ENCODE data around the gene VN1R2.
"Not testable (repeated sequence)": the region's sequence is repeated elsewhere in the genome, so short reads cannot be mapped to it uniquely, and the experiment has no call there.

Gene VN1R2

DNA sequence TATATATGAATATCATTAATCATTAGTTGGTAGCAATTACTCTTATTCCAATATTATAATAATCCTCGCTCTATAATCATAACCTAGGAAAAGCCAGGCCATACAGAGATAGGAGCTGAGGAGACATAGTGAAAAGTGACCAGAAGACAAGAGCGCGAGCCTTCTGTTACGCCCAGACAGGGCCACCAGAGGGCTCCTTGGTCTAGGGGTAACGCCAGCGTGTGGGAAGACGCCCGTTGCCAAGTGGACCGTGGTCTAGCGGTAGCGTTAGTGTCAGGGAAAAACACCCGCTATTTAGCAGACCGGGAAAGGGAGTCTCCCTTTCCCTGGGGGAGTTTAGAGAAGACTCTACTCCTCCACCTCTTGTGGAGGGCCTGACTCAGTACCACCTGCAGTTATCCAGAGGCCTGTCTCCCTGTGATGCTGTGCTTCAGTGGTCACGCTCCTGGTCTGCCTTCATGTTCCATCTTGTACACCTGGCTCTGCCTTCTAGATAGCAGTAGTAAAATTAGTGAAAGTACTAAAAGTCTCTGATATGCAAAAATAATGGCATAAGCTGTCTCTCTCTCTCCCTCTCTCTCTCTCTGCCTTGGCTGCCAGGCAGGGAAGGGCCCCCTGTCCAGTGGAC is at the start of gene VN1R2:
Gene VN1R2 (plus strand): TSS at position 578 of the 628 bp plus-strand sequence. CDS start 84 bp downstream, outside the sequence.
- not testable (repeated sequence) for DNase-seq

- not testable (repeated sequence) for DNase-seq
Measured at GRCh38 chr19:53211554-53211953, 46.5 kb upstream of the VN1R2 start.

- no peak for DNase-seq
Measured at GRCh38 chr19:53212703-53213320, 45.3 kb upstream of the VN1R2 start.

DNA sequence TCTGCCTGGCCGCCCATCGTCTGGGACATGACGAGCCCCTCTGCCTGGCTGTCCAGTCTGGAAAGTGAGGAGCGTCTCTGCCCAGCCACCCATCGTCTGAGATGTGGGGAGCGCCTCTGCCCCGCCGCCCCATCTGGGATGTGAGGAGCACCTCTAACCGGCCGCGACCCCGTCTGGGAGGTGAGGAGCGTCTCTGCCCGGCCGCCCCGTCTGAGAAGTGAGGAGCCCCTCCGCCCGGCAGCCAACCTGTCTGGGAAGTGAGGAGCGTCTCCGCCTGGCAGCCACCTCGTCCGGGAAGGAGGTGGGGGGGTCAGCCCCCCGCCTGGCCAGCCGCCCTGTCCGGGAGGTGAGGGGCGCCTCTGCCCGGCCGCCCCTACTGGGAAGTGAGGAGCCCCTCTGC is 35.4 kb upstream of the VN1R2 start:
- DNase-seq, result not testable (repeated sequence)

DNA sequence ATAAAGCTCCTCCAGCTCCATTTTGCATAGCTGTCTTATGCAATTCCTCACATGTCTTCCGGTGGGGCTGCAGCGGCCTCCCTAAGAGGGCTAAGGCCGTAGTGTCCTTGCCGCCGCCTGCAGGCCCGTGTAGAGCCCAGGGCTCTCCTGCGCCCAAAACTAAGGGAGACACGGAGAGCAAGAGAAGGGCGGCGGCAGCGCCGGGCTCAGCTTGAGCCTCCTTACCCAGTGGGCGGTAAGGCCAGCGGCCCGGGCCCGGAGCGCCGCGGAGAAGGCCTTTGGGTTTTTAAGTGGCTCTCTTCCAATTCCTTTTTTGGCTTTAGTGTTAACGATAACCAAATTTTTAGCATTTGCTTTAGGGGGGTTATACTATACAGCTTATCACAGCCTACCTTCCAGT is 33.5 kb upstream of the VN1R2 start:
- DNase-seq, result no peak

- no peak for DNase-seq
Measured at GRCh38 chr19:53237114-53237777, 20.8 kb upstream of the VN1R2 start.

DNA sequence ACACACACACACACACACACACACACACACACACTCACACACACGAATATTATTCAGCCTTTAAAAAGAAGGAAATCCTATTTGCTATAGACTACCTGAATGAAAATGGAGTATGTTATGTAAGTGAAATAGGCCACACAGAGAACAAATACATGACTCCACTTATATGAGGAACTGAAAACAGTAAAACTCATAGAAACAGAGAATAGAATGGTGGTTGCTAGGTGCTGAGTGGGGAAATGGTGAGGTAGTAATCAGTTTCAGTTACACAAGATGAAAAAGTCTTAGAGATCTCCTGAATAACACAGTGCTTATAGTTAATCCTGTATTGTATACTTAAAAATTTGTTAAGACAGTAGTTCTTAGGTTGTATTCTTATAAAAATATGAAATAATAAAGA is 11.6 kb upstream of the VN1R2 start:
- DNase-seq, result no peak

- peak; percentile 74 to 83 for DNase-seq
Measured at GRCh38 chr19:53254411-53255341, 3.4 kb upstream of the VN1R2 start, which contains the start of gene ZNF677. Gene ZNF677, minus strand, starts transcription at chr19:53254873. Its CDS starts 3,323 bp downstream, at chr19:53251550.

DNA sequence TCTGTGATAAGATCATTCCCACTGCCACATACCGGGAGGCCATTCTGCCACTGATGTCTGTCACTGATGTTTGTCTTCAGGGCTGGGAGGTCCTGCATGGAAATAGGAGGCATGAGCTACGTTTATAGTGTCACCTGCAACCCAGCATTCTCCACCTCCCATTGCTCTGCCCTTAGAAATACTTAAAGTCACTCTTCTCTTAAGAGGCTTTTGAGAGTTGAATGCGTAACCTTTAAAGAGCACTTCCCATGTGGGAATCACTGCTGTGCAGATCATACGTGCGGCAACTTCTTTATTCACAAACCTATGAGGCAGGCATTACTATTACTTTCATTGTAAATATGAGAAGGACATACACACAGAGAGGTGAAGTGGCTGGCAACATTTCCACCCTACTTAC is 9.5 kb downstream of the VN1R2 start, which contains the start of gene VN1R4:
Gene VN1R4 (minus strand): TSS at position 101 of the 400 bp plus-strand sequence. CDS start 58 bp downstream, at position 43.
- DNase-seq, result not testable (repeated sequence)

DNA sequence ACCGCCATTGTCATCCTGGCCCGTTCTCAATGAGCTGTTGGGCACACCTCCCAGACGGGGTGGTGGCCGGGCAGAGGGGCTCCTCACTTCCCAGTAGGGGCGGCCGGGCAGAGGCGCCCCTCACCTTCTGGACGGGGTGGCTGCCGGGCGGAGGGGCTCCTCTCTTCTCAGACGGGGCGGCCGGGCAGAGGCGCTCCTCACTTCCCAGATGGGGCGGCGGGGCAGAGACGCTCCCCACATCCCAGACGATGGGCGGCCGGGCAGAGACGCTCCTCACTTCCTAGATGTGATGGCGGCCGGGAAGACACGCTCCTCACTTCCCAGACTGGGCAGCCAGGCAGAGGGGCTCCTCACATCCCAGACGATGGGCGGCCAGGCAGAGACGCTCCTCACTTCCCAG is 11.8 kb downstream of the VN1R2 start:
- not testable (repeated sequence) for DNase-seq

DNA sequence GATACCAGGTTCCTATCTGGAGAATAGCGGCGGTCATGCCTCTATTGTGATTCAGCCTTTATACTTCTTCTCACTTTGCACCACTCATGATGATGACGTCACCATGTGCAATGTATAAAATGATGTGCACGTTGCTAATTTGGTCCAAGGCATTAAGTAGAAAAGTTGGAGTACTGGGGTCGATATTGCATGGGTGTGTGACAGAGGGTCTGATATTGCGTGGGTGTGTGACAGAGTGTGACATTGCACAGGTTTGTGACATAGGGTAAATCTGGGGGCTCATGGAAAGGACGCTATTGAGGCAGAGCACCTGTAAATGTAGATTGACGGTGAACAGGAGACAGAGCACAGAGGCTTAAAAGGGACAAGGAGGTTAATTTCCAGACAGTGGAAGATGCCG is 14.0 kb downstream of the VN1R2 start:
- no peak for DNase-seq

DNA sequence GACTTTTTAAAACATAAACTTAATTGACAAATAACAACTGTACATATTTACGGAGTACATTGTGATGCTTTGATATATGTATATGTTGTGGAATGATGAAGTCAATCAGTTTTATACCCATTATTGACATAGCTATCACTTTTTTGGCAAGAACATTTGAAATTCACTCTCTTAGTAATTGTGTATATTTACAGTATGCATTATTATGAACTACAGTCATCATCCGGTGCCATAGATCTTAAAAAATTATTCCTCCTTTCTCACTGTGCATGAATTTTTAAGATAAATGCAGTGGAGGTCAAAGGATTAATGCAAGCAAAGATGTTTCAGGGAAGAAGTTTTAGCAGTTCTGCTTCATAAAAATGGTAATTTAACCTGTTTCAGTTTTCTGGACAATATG is 17.4 kb downstream of the VN1R2 start:
- no peak for DNase-seq

DNA sequence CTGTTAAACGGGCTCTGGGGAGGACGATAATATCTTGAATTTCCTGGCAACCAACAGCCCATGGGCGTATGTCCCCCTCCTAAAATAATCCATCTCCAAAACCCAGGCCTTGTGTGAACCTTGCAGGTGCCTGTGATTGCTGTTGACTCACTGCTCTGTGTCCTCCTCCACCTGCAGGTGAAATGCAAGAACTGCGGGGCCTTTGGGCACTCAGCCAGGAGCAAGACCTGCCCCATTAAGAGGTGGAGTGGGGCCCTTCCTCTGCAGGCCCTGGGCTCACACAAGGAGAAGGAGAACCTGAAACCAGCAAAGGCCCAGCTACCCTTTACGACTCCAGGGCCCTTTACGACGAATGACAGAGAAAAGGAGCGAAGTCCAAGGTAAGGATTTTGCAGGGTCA is 23.9 kb downstream of the VN1R2 start:
- DNase-seq, result peak in 1 of 2 experiments; percentile 1

GRCh38 chr19:53285087-53285486 is 27.0 kb downstream of the VN1R2 start:
- DNase-seq, result no peak

- DNase-seq, result no peak
Measured at GRCh38 chr19:53290758-53291549, 32.9 kb downstream of the VN1R2 start.

DNA sequence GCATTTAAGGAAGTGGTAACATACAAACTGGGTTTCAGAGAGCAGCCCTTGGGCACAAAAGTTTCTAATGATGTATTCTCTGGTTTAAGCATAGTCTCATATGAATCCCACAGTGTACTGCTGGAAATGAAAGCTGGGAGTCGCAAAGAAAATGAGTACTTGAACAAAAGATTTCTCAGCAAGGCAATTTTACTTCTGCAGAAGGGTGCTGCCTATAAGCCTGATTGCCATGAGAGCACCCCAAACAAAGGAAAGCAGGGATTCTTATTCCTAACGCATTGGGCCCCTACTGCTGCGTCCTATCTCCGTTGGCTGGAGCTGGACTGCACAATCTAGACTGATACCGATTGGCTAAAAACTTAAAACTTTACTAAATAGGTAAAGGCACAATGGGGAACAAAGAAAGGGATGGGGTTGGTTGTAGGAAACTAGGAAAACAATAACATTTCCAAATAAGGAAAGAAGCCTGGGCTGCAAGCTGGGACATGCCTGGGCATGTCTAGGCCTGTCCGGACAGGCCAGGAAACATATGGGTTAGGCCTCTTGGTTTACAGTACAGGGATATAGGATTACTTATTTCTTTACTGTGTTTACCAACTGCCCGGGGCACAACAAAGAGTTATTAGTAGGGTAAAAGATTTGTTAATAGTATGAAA is 36.8 kb downstream of the VN1R2 start:
- DNase-seq, result no peak

GRCh38 chr19:53301341-53301740 is 43.2 kb downstream of the VN1R2 start:
- not testable (repeated sequence) for DNase-seq

DNA sequence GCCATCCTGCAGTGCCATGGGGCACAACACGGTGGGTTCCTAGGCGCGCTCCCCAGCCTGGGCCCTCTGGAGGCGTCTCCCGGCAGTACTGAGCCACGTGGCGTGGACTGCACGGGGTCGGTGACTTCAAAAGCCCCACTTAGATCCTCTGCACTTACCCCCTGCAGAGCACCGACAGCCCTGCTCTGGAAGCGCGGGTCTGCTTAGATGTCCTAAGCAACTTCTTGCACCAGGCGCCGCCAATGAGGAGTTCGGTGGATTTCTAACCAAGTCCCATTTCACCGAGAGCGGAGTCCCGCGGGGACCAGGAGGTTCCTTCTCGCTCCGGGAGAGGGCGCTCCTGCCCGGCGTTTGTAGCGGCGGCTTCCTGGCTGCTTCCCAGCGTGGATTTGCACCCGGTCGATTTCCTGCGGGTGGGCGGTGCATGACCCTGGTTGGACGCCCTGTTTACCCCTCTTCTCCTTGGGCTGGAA is 50.3 kb downstream of the VN1R2 start:
- DNase-seq, result no peak
